HG03378 (cell line): ENCODE results near the gene ADGRA3.
"Not testable (repeated sequence)": the region's sequence is repeated elsewhere in the genome, so short reads cannot be mapped to it uniquely, and the experiment has no call there.

Experiments used
- ATAC-seq: cut with Tn5 transposase; IDR thresholded peaks from one replicate; pipeline ENCODE4 v1.9.1; 2021; ENCODE audit warnings: mild to moderate bottlenecking, moderate library complexity; ENCODE audit not compliant: unreplicated experiment

The ADGRA3 gene

DNA sequence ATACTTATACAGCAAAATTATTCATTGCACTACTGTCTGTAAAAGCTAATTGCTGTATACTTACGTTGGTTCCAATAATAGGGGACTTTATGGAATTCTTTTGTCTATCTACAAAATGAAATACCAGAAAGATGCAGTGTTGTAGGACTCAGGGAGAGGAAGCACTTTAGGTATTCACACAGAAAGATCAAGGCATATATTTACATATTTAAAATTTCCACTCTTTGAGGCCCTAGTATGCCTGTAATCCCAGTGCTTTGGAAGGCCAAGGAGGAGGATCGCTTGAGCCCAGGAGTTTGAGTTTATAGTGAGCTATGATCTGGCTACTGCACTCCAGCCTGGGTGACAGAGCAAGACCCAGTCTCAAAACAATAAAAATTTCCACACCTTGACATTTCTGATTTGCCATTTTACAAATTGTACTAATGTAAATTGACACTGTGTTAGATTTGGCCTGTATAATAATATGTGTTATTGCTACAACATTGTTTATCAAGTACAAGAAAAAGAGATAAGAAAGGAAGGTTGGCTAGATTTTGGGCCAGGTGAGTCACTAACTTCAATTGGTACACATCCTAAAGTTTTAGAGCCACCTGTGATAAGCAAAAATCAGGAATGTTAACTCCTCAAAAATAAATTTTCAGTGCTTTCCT, 35.1 kb downstream of the ADGRA3 start:
- ATAC-seq = no peak

GRCh38 chr4:22478426-22478825, 37.4 kb downstream of the ADGRA3 start:
- ATAC-seq = no peak

DNA sequence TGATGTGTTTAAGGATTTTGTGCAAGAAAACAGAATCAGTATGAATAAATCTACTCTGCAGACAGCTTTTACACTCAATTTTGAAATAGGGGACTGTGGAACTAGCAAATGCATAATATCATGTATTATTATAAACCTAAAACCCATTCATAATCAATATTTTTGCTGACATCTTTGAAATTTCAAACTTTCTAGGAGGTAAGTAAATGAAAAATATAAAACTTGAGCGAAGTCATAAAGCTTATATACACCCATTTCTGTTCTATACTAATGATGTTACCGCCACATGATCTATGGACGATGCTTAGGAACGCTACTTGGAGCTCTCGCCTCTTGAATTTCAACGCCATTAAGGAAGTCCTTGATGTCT, 38.1 kb downstream of the ADGRA3 start:
- no peak for ATAC-seq

DNA sequence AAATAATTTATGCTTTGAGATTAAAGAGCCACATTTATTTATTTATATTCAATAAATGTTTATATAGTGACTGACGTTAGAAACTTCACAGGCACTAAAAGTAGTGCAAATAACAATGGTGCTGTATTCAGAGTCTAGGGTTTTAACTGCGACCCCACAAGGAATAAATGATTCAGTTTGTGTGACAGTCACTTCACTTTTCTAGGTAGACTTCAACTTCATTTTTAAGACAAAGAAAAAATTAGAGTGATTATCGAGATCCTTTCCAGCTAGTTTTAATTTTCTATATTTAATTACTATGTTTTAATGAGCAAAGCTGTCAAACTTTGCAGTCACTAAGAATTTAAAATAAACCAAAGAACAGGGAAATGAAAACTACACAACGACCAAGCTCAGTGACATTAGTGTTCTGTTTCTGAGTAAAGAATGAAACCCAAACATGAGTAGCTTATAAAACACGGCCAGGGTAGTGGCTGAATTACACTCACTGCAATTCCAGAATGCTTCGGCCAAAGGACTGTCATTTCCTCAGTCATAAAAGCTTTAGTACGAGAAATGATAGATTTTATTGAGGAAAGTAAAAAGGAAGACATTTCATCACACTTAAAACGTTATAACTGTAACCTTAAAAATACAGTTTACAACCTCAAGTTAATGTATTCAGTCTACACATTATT, 38.6 kb downstream of the ADGRA3 start:
- ATAC-seq = no peak

DNA sequence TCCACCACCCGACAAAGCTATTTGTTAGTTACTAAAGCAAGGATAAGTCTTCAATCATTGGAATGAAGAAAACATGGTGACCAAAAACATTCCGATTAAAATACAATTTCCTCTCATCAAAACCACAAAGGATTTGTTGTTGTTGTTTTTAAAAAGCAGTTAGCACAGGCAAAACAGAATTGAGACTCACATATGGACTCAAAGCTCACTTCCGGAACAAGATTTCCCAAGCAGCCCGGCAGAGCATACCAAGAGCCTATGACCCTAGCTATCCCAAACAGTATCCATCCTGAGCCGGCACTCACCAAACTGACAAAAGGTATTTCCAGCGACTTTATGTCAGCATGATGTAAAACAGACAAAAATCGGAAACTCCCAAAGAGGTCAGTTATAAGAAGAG, 39.9 kb downstream of the ADGRA3 start:
- ATAC-seq = no peak

- not testable (repeated sequence) for ATAC-seq
These were observed 40.6 kb downstream of the ADGRA3 start for GRCh38 chr4:22475311-22475646.

DNA sequence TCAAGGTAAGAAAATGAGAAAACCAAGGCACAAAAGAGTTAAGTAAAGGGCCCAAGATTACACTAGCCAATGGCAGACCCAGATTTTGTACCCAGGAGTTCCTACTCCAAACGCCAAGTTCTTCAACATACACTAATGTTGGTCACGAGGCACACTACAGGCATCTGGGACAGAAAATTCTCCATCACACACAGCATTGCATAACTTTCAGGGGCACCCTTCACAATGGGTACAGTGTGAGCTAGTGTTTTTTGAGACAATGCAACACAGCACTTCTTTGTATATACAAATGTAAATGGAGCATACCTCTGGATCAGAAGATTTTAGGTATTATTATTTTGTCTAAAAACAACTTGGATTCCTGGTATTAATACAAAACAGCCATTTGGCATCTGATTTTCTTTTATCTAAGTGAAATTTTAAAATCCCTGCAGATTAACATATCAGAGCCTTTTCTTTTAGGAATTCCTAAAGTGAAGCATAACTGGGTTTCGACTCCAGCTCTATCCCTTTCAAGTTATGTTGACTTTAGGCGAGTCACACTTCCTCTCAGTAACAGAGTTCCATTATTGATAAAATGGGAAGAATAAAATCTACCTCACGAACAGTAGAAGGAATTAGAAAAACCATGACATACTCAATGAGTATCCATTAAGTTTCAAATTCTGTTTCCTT, 41.1 kb downstream of the ADGRA3 start:
- no peak for ATAC-seq

GRCh38 chr4:22473268-22473667, 42.6 kb downstream of the ADGRA3 start:
- no peak for ATAC-seq

DNA sequence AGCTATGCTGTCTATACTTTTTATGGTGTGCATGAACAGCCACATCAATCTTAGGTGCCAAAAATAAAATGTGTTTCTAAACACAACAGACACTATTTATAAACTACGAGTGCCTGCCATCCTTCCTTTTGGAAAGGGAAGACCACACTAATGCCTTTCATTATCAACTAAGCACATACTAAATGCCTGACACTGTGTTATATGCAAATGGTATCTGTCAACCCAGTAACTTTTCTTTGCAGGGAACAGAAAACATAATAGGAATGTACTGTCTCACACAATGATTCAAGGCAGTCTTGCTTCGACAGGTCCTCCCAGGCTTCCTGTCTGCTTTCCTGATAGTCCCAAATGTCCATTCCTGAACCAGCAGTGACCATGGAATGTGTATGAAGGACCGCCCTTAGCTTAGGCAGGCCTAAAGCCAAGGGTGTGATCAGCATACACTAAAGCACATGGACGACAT, 43.8 kb downstream of the ADGRA3 start:
- no peak for ATAC-seq

DNA sequence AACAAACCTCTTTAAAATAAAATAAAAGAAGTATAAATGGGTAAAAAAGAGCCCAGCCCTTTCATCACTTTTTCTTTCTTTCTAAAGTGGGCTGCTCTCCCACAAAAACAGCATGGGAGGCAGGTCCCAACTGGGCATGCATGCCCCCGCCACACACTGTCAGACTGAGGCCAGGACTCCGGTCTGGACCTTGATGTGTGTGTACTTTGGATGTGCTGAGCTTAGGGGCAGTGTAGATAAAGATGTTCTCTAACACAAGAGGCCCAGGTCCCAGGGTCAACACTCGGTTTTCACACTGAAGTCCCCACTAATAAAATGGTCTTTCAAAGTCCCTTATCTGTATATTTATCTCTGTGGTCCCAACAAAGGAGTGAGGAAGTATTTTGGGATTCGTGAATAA, 44.4 kb downstream of the ADGRA3 start:
- no peak for ATAC-seq

DNA sequence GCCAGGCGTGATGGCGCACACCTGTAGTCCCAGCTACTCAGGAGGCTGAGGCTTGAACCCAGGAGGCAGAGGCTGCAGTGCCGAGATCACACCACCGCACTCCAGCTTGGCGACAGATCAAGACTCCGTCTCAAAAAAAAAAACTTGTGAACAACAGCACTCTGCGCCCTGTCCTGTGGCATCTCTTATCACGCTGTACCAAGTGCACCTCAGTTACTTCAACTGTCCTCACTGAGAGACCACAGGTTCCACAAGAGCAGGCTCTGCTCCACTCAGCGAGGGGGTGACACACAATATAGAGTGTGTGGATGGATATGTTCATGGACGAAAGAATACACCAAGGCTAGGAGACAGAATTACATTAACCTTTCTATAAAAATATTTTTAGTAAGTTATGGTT, 49.3 kb downstream of the ADGRA3 start:
- no peak for ATAC-seq

DNA sequence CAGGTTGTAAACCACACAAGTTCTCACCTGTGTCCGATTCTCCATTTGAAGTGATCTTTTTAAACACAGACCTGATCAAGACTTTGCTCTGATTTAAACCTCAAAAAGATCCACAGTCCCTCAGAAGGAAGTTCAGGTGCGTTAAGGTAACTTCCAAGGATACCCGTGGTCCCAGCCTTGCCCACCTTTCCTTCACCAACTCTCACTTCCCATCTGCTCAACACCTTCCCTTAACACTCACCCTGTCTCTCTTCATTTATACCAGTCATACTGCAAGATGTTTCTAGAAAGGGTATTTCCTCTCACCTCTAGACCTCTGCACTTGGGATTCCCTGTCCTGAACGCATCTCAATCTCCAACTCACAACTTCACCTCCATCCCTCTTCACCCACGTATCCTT, 49.9 kb downstream of the ADGRA3 start:
- ATAC-seq = no peak

- no peak for ATAC-seq
These were observed 50.5 kb downstream of the ADGRA3 start for GRCh38 chr4:22465349-22465748.

DNA sequence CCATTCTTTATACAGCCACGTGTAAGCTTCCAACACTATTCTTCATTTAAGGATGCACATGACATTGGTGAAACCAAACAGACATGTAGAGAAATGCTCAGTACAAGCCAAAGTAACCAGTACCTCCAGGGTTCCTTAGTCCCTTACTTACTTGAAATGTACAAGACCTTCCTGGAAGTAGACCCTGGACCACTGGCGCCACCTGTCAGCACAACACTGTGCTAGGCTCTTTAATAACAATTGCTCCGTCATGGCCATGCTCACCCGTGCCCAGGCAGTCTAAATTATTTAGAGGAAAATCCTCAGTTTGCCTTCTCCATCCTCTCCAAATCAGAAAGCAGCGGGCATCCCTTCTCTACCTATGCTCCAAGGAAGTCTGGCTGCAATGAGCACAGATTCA, 52.7 kb downstream of the ADGRA3 start:
- ATAC-seq = no peak

GRCh38 chr4:22462688-22463087, 53.2 kb downstream of the ADGRA3 start:
- ATAC-seq = no peak

- ATAC-seq = no peak
These were observed 55.6 kb downstream of the ADGRA3 start for GRCh38 chr4:22460266-22460665.

- no peak for ATAC-seq
These were observed 57.8 kb downstream of the ADGRA3 start for GRCh38 chr4:22458098-22458497.

DNA sequence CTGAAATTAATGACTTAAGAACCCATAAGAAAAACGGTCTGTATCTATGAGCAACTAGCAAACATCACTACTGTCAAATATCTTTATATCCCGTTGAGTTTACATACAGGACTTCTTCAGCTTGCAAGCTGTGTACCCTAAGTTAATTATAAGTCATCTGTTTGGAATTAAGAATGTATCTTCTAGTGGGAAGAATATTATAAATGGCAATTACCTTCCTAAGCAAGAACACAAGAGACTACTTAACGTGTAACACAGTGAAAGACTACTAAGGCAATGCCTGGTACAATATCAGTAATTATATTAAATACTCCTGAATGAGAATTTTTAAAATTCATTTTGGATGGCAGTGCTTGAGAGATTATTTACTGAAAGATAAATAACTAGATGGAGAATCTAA, 58.5 kb downstream of the ADGRA3 start:
- no peak for ATAC-seq

DNA sequence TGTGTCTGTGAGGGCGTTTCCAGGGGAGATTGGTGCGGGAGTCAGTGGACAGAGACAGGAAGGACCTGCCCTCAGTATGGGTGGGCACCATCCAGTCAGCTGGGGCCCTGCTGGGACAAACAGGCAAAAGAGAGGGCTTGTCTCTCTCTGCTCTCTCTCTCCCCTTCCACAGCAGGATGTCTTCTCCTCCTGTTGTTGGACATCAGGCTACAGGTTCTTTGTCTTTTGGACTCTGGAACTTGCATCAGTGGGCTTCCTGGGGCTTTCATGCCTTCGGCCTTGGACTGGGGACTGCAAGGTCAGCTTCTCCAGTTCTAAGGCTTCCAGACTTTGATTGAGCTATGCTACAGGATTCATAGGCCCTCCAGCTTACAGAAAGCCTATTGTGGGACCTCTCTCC, 59.6 kb downstream of the ADGRA3 start:
- no peak for ATAC-seq

- no peak for ATAC-seq
These were observed 60.9 kb downstream of the ADGRA3 start for GRCh38 chr4:22454955-22455354.

DNA sequence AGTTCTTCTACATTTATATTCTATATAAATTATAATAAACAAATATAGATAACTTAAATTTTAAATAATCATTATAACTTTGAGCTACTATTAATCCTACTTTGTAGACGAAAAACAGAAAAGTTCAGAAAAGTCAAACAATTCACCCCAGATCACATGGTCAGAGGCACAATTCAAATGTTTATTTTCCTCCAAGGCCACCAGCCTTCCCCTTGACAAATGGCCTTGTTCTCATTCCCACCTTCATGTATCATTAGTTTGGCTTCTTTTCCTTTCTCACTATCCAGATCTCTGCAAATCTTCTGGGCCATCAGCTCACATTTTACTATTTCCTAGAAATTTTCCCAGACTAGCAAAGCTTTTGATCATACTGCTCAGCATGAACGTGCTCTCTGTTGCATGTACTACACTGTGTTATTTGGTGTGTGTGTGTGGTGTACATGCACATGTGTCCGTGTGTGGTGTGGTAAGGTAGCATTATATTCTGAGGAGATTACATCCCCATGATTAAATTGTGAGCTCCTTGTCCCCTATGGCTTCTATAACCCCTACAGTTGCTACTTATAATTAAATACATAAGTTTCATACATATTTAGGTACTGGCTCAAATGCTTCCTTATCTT, 61.5 kb downstream of the ADGRA3 start:
- no peak for ATAC-seq

- ATAC-seq = no peak
These were observed 71.1 kb downstream of the ADGRA3 start for GRCh38 chr4:22444813-22445212.
